B cell (primary cell): ENCODE measurements around the gene ATRIP. TPM values are rescaled to one million over a fixed set of nuclear protein-coding genes. Genes with fewer than 3 reads are reported as not detected.
A peak's percentile ranks its signal among the peaks of the same experiment; 100 is the strongest.

Experiments used
- ATAC-seq: fragments of 200-7000 bp; cut with Tn5 transposase; one replicate; pipeline ENCODE4 v1.10.0; 2021; ENCODE audit warnings: low read depth, mild to moderate bottlenecking, moderate number of reproducible peaks, moderate library complexity
- CTCF ChIA-PET: fragments of 350-600 bp; sonication (Branson Sonifier 250); formaldehyde crosslinking; loops from one replicate; lab custom pipeline; 2021; ENCODE audit warnings: antibody characterized with exemption, inconsistent platforms; lab: Charles Lee
- POLR2A ChIA-PET: fragments of 350-600 bp; sonication (Branson Sonifier 250); formaldehyde crosslinking; loops from one replicate; lab custom pipeline; 2021; ENCODE audit warnings: antibody characterized with exemption; lab: Charles Lee
- DNase-seq: peaks from one replicate; pipeline ENCODE4 v3.0.0; 2013
- H2AFZ ChIP-seq: 2 replicates; pipeline ENCODE4 v1.6.1; 2012; ENCODE audit warnings: mild to moderate bottlenecking, low read depth, low read length; ENCODE audit not compliant: insufficient read depth, poor library complexity, severe bottlenecking
- H3K27ac ChIP-seq, 2 donors: 1 replicate in 1 of 2; 2 replicates in 1 of 2; pipeline ENCODE4 v1.5.1; 2012 to 2013; ENCODE audit warnings: low read length in 2 of 2, mild to moderate bottlenecking in 2 of 2, moderate library complexity in 1 of 2
- H3K27me3 ChIP-seq, 4 experiments: fragments of 200-600 bp in 1 of 4; sonication (generic) in 1 of 4; replicated peaks in 1 of 4; 1 replicate in 2 of 4; 2 replicates in 2 of 4; pipeline versions ENCODE4 v1.6.1 to v1.7.0; 2013 to 2016; ENCODE audit warnings: low read length in 3 of 4, mild to moderate bottlenecking in 2 of 4, mixed read lengths in 1 of 4, moderate library complexity in 1 of 4; ENCODE audit not compliant: insufficient read depth in 4 of 4, control insufficient read depth in 3 of 4; ENCODE audit errors: control extremely low read depth in 1 of 4
- H3K36me3 ChIP-seq, 2 experiments: replicated peaks in 1 of 2; 1 replicate in 1 of 2; 2 replicates in 1 of 2; pipeline versions ENCODE4 v1.6.1 to v1.7.1; 2013; ENCODE audit warnings: low read length in 1 of 2; ENCODE audit not compliant: insufficient read depth in 2 of 2, control insufficient read depth in 1 of 2; ENCODE audit errors: control extremely low read depth in 1 of 2, extremely low read depth in 1 of 2
- H3K4me1 ChIP-seq, 2 donors: fragments of 200-600 bp in 1 of 2; sonication (generic) in 1 of 2; 1 replicate in 1 of 2; 2 replicates in 1 of 2; pipeline versions ENCODE4 v1.5.1 to v1.6.1; 2013 to 2017; ENCODE audit warnings: low read length in 2 of 2; ENCODE audit not compliant: control insufficient read depth in 2 of 2, insufficient read depth in 2 of 2
- H3K4me2 ChIP-seq: replicated peaks from 2 replicates; pipeline ENCODE3; 2012; ENCODE audit warnings: mild to moderate bottlenecking, low read depth, low read length; ENCODE audit not compliant: poor library complexity, severe bottlenecking
- H3K4me3 ChIP-seq, 5 experiments: fragments of 200-600 bp in 1 of 5; sonication (generic) in 1 of 5; 1 replicate in 3 of 5; 2 replicates in 2 of 5; pipeline versions ENCODE4 v1.5.1 to v1.7.0; 2011 to 2016; ENCODE audit warnings: low read length in 4 of 5, mild to moderate bottlenecking in 4 of 5, low read depth in 2 of 5, control low read depth in 1 of 5, moderate library complexity in 1 of 5; ENCODE audit not compliant: insufficient read depth in 1 of 5; ENCODE audit errors: control extremely low read depth in 1 of 5, extremely low read depth in 1 of 5
- H3K79me2 ChIP-seq: fragments of 200-600 bp; sonication (generic); one replicate; pipeline ENCODE4 v1.6.0; 2016; ENCODE audit warnings: low read length; ENCODE audit not compliant: control insufficient read depth, insufficient read depth
- H3K9ac ChIP-seq: fragments of 200-600 bp; sonication (generic); 2 replicates; pipeline ENCODE4 v1.6.1; 2017; ENCODE audit warnings: mild to moderate bottlenecking, low read length, moderate library complexity
- H3K9me3 ChIP-seq, 3 donors: one replicate each; pipeline versions ENCODE4 v1.6.1 to v1.7.1; 2013; ENCODE audit warnings: low read length in 2 of 3; ENCODE audit not compliant: control insufficient read depth in 2 of 3, insufficient read depth in 1 of 3; ENCODE audit errors: control extremely low read depth in 1 of 3
- H4K20me1 ChIP-seq: 2 replicates; pipeline ENCODE4 v1.6.0; 2012; ENCODE audit warnings: mild to moderate bottlenecking, low read length; ENCODE audit not compliant: insufficient read depth, control insufficient read depth, poor library complexity, severe bottlenecking
- H3K27ac Mint-ChIP-seq: one replicate; pipeline ENCODE4 v1.8.0; 2021; ENCODE audit warnings: mixed read lengths
- H3K27me3 Mint-ChIP-seq: one replicate; pipeline ENCODE4 v1.8.0; 2021; ENCODE audit warnings: mixed read lengths
- H3K4me1 Mint-ChIP-seq: one replicate; pipeline ENCODE4 v1.8.0; 2021; ENCODE audit warnings: mixed read lengths
- H3K4me3 Mint-ChIP-seq: one replicate; pipeline ENCODE4 v1.8.0; 2021; ENCODE audit warnings: mixed read lengths
- H3K9me3 Mint-ChIP-seq: one replicate; pipeline ENCODE4 v1.8.0; 2022; ENCODE audit warnings: mixed read lengths; ENCODE audit not compliant: insufficient read depth
- EZH2 ChIP-seq: IDR thresholded peaks from 2 replicates; pipeline ENCODE4 v1.6.1; 2012; ENCODE audit warnings: borderline replicate concordance, low read depth, mild to moderate bottlenecking, moderate library complexity, low read length; ENCODE audit not compliant: insufficient read depth, poor library complexity, severe bottlenecking
- WGBS: methylation state at CpG from one replicate; pipeline ENCODE4 v1.1.5; 2013; ENCODE audit warnings: missing lambda C conversion rate; ENCODE audit not compliant: insufficient coverage; 5-methylcytosine and 5-hydroxymethylcytosine counted together
- intact Hi-C: fragments of 100-400 bp; cut with micrococcal nuclease; formaldehyde crosslinking; loops from one replicate; pipeline ENCODE4 v1.10.0; 2022
- polyA plus RNA-seq: library from polyadenylated mRNA; depleted of rRNA; stranded (reverse); fragments of >200 nt; gene quantifications from 2 replicates; pipeline ENCODE4 v1.2.3, GENCODE V29; 2012
- total RNA-seq, 2 donors: library from RNA; stranded (reverse); fragments of 120-200 nt in 1 of 2; gene quantifications; 1 replicate in 1 of 2; 2 replicates in 1 of 2; pipeline versions ENCODE4 v1.2.3 to v1.2.4, GENCODE V29; 2013 to 2022
- TF ChIP-seq, protein P1 (sequence below): fragments of 200-600 bp; IDR thresholded peaks from one replicate; pipeline ENCODE4 v1.8.0; 2022; ENCODE audit warnings: antibody characterized with exemption, mild to moderate bottlenecking

ATRIP gene
- total and polyA plus RNA-seq, 2 donors (not counting 1 experiment from before 2014, with no cell fraction given), result 10.5 to 11.6 TPM

DNA sequence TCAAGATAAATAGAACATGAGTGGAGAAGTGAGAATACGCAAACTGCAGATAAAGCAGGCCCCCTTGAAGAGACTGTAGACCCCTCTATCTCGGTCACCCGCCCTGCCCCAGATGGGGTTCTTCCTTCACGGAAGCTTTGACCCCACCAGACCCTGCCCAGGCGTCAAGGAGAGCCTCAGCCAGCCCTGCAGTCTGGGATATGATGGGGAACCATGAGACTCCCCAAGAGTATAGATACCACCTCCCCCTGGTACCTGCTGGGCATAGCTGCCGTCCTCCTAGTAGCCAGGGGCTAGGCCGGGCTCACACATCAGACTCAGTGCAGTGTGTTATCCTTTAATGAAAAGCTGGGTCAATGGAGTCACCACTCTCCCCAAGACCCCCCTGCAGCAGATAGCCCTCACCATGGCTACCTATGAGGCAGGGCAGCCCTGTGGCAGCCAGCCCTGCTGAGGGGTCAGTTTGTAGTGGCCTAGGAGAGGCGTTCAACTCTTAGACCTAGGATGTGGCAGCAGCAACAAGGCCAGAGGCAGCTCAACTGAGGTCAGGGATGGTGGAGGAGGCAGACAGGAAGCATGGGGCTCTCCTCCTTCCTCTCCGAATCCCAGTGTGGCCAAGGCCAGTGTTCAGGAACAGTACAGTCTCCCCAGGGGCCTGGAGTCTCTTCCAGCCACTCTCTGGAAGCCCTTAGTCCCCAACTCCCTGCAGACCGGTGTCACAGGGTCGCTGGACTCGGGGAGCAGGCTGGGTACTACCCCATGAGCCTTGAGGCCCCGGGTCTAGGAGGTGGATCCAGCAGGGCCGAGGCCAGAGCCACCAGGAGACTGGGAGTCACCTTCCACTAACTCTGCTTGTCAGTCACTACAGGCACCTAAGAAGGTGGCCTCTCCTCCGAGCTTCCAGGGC, 42.8 kb upstream of the ATRIP start:
- no peaks in the 10 kb centered on the region for H3K9me3 ChIP-seq
- H3K9me3 Mint-ChIP-seq, result no peaks in the 10 kb centered on the region
- H3K4me3 Mint-ChIP-seq, result no peak overlapping the region
- H4K20me1 ChIP-seq, result no peaks in the 10 kb centered on the region
- H3K4me1 Mint-ChIP-seq, result no peaks in the 10 kb centered on the region
- WGBS, result 92% methylated on average over 14 of the region's 15 CpGs
- H3K27ac Mint-ChIP-seq, result no peak overlapping the region
- H3K27ac ChIP-seq, result no peak overlapping the region
- H3K36me3 ChIP-seq, result no peaks in the 10 kb centered on the region
- ATAC-seq, result no peak
- TF ChIP-seq, protein P1, sequence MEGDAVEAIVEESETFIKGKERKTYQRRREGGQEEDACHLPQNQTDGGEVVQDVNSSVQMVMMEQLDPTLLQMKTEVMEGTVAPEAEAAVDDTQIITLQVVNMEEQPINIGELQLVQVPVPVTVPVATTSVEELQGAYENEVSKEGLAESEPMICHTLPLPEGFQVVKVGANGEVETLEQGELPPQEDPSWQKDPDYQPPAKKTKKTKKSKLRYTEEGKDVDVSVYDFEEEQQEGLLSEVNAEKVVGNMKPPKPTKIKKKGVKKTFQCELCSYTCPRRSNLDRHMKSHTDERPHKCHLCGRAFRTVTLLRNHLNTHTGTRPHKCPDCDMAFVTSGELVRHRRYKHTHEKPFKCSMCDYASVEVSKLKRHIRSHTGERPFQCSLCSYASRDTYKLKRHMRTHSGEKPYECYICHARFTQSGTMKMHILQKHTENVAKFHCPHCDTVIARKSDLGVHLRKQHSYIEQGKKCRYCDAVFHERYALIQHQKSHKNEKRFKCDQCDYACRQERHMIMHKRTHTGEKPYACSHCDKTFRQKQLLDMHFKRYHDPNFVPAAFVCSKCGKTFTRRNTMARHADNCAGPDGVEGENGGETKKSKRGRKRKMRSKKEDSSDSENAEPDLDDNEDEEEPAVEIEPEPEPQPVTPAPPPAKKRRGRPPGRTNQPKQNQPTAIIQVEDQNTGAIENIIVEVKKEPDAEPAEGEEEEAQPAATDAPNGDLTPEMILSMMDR, result no peak
- no peak for TF ChIP-seq EZH2
- H3K4me3 ChIP-seq, result no peak overlapping the region
- H3K79me2 ChIP-seq, result no peaks in the 10 kb centered on the region
- no peak overlapping the region for H3K9ac ChIP-seq
- peaks cover 3% of the 10 kb centered on the region for H3K27me3 Mint-ChIP-seq
- intact Hi-C loops, result no loop called here
- H3K4me2 ChIP-seq, result no peak overlapping the region
- H3K27me3 ChIP-seq, result no peaks in the 10 kb centered on the region
- POLR2A ChIA-PET, result no interaction called here
- DNase-seq, result peak; percentile 1
- CTCF ChIA-PET, result interaction anchor here (0.6 to 8.0 kb wide), 4 partner anchors 31 to 1075 kb away, joined by 3 to 330 read pairs (median 97); partner anchors contain the start of genes CCDC51, PFKFB4, PLXNB1 and TMA7
- no peak overlapping the region for H2AFZ ChIP-seq
- H3K4me1 ChIP-seq, result no peaks in the 10 kb centered on the region
